Umbilical cord (tissue), 2 donors: ENCODE measurements around the gene SLC2A9. TPM values are rescaled to one million over a fixed set of nuclear protein-coding genes. Genes with fewer than 3 reads are reported as not detected.

ENCODE experiments used
- DNase-seq: peaks from one replicate; pipeline ENCODE4 v3.0.0-alpha.2; 2015; ENCODE audit warnings: low spot score
- total RNA-seq: library from RNA; depleted of rRNA; stranded (reverse); fragments of >200 nt; gene quantifications from one replicate; pipeline ENCODE4 v1.2.3, GENCODE V29; 2014; ENCODE audit warnings: low replicate concordance; ENCODE audit not compliant: insufficient read depth

Gene SLC2A9
- total RNA-seq, 1 donor from 2014 or later = 11.1 TPM

- DNase-seq = no peak
Observed at GRCh38 chr4:10045481-10045880, 24.2 kb upstream of the SLC2A9 start.

GRCh38 chr4:10041036-10041435, 19.7 kb upstream of the SLC2A9 start:
- DNase-seq = no peak

- peak; percentile 58 for DNase-seq
Observed at GRCh38 chr4:10040049-10040892, 19.0 kb upstream of the SLC2A9 start.

GRCh38 chr4:10036807-10037342, 15.6 kb upstream of the SLC2A9 start:
- DNase-seq = no peak

GRCh38 chr4:10035130-10035529, 13.8 kb upstream of the SLC2A9 start:
- DNase-seq = no peak

GRCh38 chr4:10034612-10035104, 13.4 kb upstream of the SLC2A9 start:
- DNase-seq = no peak

GRCh38 chr4:10034136-10034535, 12.8 kb upstream of the SLC2A9 start:
- DNase-seq = no peak

GRCh38 chr4:10033191-10033881, 12.0 kb upstream of the SLC2A9 start:
- no peak for DNase-seq

- no peak for DNase-seq
Observed at GRCh38 chr4:10032625-10033024, 11.3 kb upstream of the SLC2A9 start.

- no peak for DNase-seq
Observed at GRCh38 chr4:10031668-10032590, 10.6 kb upstream of the SLC2A9 start.

- no peak for DNase-seq
Observed at GRCh38 chr4:10030972-10031667, 9.8 kb upstream of the SLC2A9 start.

GRCh38 chr4:10029403-10029802, 8.1 kb upstream of the SLC2A9 start:
- DNase-seq = no peak

- DNase-seq = no peak
Observed at GRCh38 chr4:10028910-10029309, 7.6 kb upstream of the SLC2A9 start.

GRCh38 chr4:10026485-10026884, 5.2 kb upstream of the SLC2A9 start:
- no peak for DNase-seq

GRCh38 chr4:10025230-10025806, 4.0 kb upstream of the SLC2A9 start:
- DNase-seq = no peak

- DNase-seq = no peak
Observed at GRCh38 chr4:10024303-10024702, 3.0 kb upstream of the SLC2A9 start.

- DNase-seq = no peak
Observed at GRCh38 chr4:10023806-10024205, 2.5 kb upstream of the SLC2A9 start.

GRCh38 chr4:10023050-10023419, 1.7 kb upstream of the SLC2A9 start:
- DNase-seq = no peak

GRCh38 chr4:10022346-10023049, 1.2 kb upstream of the SLC2A9 start:
- no peak for DNase-seq

GRCh38 chr4:10021653-10022023, 341 bp upstream of the SLC2A9 start:
- DNase-seq = no peak
